HepG2 (cell line): ENCODE data around the gene LTBR. TPM values are rescaled to one million over a fixed set of nuclear protein-coding genes. Genes with fewer than 3 reads are reported as not detected.
A peak's percentile ranks its signal among the peaks of the same experiment; 100 is the strongest.

ENCODE experiments used
- BCL6 ChIP-seq: IDR thresholded peaks from 2 replicates; pipeline ENCODE4 v1.6.1; 2016; ENCODE audit warnings: missing genetic modification reagents, missing compliant biosample characterization
- HNRNPUL1 ChIP-seq: fragments of 200-400 bp; formaldehyde crosslinking; IDR thresholded peaks from 2 replicates; pipeline ENCODE4 v1.6.1; 2017; ENCODE audit warnings: low read depth, mild to moderate bottlenecking, low read length, moderate library complexity
- KLF16 ChIP-seq, 2 experiments: sonication (generic) in 1 of 2; formaldehyde crosslinking in 1 of 2; IDR thresholded peaks; 2 replicates each; pipeline versions ENCODE4 v1.6.1 to v1.8.0; 2016 to 2023; ENCODE audit warnings: missing genetic modification reagents in 2 of 2, missing compliant biosample characterization in 1 of 2
- MBD4 ChIP-seq: IDR thresholded peaks from 2 replicates; pipeline ENCODE4 v1.6.1; 2012; ENCODE audit warnings: low read length, inconsistent platforms, borderline replicate concordance
- MYC ChIP-seq: sonication (generic); formaldehyde crosslinking; IDR thresholded peaks from 2 replicates; pipeline ENCODE4 v1.9.0; 2021; ENCODE audit warnings: missing genetic modification reagents, borderline replicate concordance
- ONECUT2 ChIP-seq: sonication (generic); formaldehyde crosslinking; IDR thresholded peaks from 2 replicates; pipeline ENCODE4 v1.4.0; 2020; ENCODE audit warnings: missing genetic modification reagents
- SETDB1 ChIP-seq: sonication (generic); formaldehyde crosslinking; IDR thresholded peaks from 2 replicates; pipeline ENCODE4 v1.5.1; 2020; ENCODE audit warnings: missing genetic modification reagents, mild to moderate bottlenecking, borderline replicate concordance
- SMC3 ChIP-seq: IDR thresholded peaks from 2 replicates; pipeline ENCODE4 v1.6.1; 2011; ENCODE audit warnings: low read length, improper control_type of control experiment
- SOX6 ChIP-seq, 2 experiments: fragments of 450-650 bp in 1 of 2; sonication (generic) in 1 of 2; formaldehyde crosslinking in 1 of 2; IDR thresholded peaks; 2 replicates each; pipeline versions ENCODE4 v1.4.0 to v1.6.1; 2017 to 2020; ENCODE audit warnings: antibody characterized with exemption in 1 of 2, mild to moderate bottlenecking in 1 of 2, missing genetic modification reagents in 1 of 2
- SRSF4 ChIP-seq: fragments of 200-400 bp; formaldehyde crosslinking; IDR thresholded peaks from one replicate; pipeline ENCODE4 v1.6.1; 2018; ENCODE audit warnings: mild to moderate bottlenecking, low read depth, low read length, moderate library complexity; ENCODE audit not compliant: poor library complexity, severe bottlenecking
- TCF7 ChIP-seq: sonication (generic); IDR thresholded peaks from 2 replicates; pipeline ENCODE4 v1.6.1; 2016; ENCODE audit warnings: antibody characterized with exemption, low read depth
- ZNF230 ChIP-seq: sonication (generic); formaldehyde crosslinking; IDR thresholded peaks from 2 replicates; pipeline ENCODE4 v1.4.0; 2020; ENCODE audit warnings: mild to moderate bottlenecking, missing genetic modification reagents
- ZNF577 ChIP-seq: sonication (generic); formaldehyde crosslinking; IDR thresholded peaks from 2 replicates; pipeline ENCODE4 v1.4.0; 2020; ENCODE audit warnings: mild to moderate bottlenecking, low read depth, missing genetic modification reagents, borderline replicate concordance
- ZSCAN29 ChIP-seq: sonication (generic); formaldehyde crosslinking; conservative IDR thresholded peaks from 2 replicates; pipeline ENCODE4 v1.4.0; 2020; ENCODE audit warnings: mild to moderate bottlenecking, missing genetic modification reagents
- polyA plus RNA-seq, 8 experiments: library from polyadenylated mRNA; depleted of rRNA in 3 of 8; stranded (reverse) in 7 of 8; unstranded in 1 of 8; fragments of >200 nt; fragmentation: Illumina TruSeq in 4 of 8; extraction: Trizol in 4 of 8; gene quantifications; 2 replicates each; pipeline versions ENCODE4 v1.2.1 to v1.2.3, GENCODE V29; 2011 to 2016; ENCODE audit warnings: low read depth in 4 of 8, missing spikeins in 1 of 8, mixed read lengths in 1 of 8; ENCODE audit not compliant: insufficient read depth in 1 of 8
- total RNA-seq, 5 experiments: library from RNA; depleted of rRNA; stranded (reverse); fragments of >200 nt; fragmentation: Illumina TruSeq; extraction: Trizol; gene quantifications; 2 replicates each; pipeline ENCODE4 v1.2.3, GENCODE V29; 2016; ENCODE audit warnings: low read depth in 1 of 5
- TF ChIP-seq, protein P1 (sequence below): sonication (generic); formaldehyde crosslinking; IDR thresholded peaks from 2 replicates; pipeline ENCODE4 v1.5.1; 2020; ENCODE audit warnings: mild to moderate bottlenecking, missing genetic modification reagents, borderline replicate concordance
- TF ChIP-seq, protein P2 (sequence below): sonication (generic); formaldehyde crosslinking; IDR thresholded peaks from 2 replicates; pipeline ENCODE4 v1.5.1; 2020; ENCODE audit warnings: mild to moderate bottlenecking, missing genetic modification reagents
- TF ChIP-seq, protein P3 (sequence below): sonication (generic); formaldehyde crosslinking; IDR thresholded peaks from 2 replicates; pipeline ENCODE4 v1.9.0; 2021; ENCODE audit warnings: missing genetic modification reagents, borderline replicate concordance

Gene LTBR
- total and polyA plus RNA-seq, 2 of the 13 experiments (the other 11 are each of a cell fraction or from before 2014, with no cell fraction given): 31.4 to 34.8 TPM

DNA sequence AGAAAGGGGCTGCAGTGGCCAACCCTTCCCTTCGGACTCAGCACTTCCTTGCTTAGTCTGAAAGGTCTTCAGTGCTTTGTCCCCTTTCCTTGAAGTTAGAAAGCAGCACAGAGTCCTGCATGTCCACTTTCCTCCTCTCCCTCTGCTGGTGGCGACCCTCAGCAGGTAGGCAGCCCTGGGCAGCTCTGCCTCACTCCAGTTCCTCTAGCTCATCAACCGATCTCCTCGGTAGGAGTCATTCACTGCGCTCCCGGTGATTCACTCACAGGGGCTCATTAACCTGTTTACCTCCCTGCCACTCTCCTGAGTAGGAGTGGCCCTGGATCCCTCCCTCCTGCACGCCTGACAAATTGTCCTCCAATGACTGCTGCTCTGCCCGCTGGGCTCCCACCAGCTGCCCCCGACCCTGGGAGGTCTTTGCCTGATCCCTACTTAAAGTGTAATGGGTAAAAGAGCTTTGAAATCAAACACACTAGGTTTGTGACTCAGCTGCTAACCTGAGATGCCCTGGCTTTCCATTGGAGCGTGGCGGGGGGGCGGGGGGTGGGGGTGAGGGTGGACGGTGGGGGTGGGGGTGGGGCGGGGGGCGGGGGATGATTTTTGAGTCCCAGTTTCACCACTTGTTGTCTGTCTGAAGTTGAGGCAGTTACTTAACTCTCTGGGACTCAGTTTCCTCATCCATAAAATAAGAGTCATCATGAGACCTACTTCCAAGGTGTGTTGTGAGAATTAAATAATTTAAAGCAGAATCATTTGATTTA, 12.8 kb upstream of the LTBR start (continued):
- TF ChIP-seq, protein P1, sequence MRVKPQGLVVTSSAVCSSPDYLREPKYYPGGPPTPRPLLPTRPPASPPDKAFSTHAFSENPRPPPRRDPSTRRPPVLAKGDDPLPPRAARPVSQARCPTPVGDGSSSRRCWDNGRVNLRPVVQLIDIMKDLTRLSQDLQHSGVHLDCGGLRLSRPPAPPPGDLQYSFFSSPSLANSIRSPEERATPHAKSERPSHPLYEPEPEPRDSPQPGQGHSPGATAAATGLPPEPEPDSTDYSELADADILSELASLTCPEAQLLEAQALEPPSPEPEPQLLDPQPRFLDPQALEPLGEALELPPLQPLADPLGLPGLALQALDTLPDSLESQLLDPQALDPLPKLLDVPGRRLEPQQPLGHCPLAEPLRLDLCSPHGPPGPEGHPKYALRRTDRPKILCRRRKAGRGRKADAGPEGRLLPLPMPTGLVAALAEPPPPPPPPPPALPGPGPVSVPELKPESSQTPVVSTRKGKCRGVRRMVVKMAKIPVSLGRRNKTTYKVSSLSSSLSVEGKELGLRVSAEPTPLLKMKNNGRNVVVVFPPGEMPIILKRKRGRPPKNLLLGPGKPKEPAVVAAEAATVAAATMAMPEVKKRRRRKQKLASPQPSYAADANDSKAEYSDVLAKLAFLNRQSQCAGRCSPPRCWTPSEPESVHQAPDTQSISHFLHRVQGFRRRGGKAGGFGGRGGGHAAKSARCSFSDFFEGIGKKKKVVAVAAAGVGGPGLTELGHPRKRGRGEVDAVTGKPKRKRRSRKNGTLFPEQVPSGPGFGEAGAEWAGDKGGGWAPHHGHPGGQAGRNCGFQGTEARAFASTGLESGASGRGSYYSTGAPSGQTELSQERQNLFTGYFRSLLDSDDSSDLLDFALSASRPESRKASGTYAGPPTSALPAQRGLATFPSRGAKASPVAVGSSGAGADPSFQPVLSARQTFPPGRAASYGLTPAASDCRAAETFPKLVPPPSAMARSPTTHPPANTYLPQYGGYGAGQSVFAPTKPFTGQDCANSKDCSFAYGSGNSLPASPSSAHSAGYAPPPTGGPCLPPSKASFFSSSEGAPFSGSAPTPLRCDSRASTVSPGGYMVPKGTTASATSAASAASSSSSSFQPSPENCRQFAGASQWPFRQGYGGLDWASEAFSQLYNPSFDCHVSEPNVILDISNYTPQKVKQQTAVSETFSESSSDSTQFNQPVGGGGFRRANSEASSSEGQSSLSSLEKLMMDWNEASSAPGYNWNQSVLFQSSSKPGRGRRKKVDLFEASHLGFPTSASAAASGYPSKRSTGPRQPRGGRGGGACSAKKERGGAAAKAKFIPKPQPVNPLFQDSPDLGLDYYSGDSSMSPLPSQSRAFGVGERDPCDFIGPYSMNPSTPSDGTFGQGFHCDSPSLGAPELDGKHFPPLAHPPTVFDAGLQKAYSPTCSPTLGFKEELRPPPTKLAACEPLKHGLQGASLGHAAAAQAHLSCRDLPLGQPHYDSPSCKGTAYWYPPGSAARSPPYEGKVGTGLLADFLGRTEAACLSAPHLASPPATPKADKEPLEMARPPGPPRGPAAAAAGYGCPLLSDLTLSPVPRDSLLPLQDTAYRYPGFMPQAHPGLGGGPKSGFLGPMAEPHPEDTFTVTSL (CRISPR knock-in tag): 0 out of 2 replicates have a peak, but pooled peaks have one; percentile 69
- no peak for TF ChIP-seq BCL6 (CRISPR knock-in tag)
- TF ChIP-seq MBD4: no peak
- TF ChIP-seq SMC3: peak; percentile 52
- peak; percentile 37; the same call in 1 of the 2 replicates for TF ChIP-seq MYC (CRISPR knock-in tag)
- TF ChIP-seq ZNF577 (CRISPR knock-in tag): no peak
- TF ChIP-seq SETDB1 (CRISPR knock-in tag): no peak
- no peak for TF ChIP-seq ONECUT2 (CRISPR knock-in tag)
- peak; percentile 20; the same call in 1 of the 2 replicates for TF ChIP-seq TCF7
- TF ChIP-seq, protein P2, sequence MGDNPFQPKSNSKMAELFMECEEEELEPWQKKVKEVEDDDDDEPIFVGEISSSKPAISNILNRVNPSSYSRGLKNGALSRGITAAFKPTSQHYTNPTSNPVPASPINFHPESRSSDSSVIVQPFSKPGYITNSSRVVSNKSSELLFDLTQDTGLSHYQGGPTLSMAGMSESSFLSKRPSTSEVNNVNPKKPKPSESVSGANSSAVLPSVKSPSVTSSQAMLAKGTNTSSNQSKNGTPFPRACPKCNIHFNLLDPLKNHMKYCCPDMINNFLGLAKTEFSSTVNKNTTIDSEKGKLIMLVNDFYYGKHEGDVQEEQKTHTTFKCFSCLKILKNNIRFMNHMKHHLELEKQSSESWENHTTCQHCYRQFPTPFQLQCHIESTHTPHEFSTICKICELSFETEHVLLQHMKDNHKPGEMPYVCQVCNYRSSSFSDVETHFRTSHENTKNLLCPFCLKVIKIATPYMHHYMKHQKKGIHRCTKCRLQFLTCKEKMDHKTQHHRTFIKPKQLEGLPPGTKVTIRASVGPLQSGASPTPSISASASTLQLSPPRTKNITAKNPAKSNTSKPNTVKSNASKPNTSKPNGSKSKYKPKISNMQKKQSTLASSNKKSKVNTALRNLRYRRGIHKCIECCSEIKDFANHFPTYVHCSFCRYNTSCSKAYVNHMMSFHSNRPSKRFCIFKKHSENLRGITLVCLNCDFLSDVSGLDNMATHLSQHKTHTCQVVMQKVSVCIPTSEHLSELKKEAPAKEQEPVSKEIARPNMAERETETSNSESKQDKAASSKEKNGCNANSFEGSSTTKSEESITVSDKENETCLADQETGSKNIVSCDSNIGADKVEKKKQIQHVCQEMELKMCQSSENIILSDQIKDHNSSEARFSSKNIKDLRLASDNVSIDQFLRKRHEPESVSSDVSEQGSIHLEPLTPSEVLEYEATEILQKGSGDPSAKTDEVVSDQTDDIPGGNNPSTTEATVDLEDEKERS (CRISPR knock-in tag): no peak
- TF ChIP-seq SRSF4: no peak
- no peak for TF ChIP-seq ZNF230 (CRISPR knock-in tag)
- TF ChIP-seq, protein P3, sequence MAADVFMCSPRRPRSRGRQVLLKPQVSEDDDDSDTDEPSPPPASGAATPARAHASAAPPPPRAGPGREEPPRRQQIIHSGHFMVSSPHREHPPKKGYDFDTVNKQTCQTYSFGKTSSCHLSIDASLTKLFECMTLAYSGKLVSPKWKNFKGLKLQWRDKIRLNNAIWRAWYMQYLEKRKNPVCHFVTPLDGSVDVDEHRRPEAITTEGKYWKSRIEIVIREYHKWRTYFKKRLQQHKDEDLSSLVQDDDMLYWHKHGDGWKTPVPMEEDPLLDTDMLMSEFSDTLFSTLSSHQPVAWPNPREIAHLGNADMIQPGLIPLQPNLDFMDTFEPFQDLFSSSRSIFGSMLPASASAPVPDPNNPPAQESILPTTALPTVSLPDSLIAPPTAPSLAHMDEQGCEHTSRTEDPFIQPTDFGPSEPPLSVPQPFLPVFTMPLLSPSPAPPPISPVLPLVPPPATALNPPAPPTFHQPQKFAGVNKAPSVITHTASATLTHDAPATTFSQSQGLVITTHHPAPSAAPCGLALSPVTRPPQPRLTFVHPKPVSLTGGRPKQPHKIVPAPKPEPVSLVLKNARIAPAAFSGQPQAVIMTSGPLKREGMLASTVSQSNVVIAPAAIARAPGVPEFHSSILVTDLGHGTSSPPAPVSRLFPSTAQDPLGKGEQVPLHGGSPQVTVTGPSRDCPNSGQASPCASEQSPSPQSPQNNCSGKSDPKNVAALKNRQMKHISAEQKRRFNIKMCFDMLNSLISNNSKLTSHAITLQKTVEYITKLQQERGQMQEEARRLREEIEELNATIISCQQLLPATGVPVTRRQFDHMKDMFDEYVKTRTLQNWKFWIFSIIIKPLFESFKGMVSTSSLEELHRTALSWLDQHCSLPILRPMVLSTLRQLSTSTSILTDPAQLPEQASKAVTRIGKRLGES: no peak
- no peak for TF ChIP-seq SOX6 (IDR thresholded peaks at IDR 0.05)
- TF ChIP-seq SOX6 (CRISPR knock-in tag; IDR thresholded peaks at IDR 0.05): peak; percentile 61
- TF ChIP-seq ZSCAN29 (CRISPR knock-in tag): no peak
- no peak for TF ChIP-seq HNRNPUL1
- TF ChIP-seq KLF16 (CRISPR knock-in tag; IDR thresholded peaks at IDR 0.05): peak in 1 of 2 experiments; percentile 66; a peak in 1 of 4 replicates
